ENCODE data around the gene STN1. TPM values are rescaled to one million over a fixed set of nuclear protein-coding genes. Genes with fewer than 3 reads are reported as not detected.
A peak's percentile ranks its signal among the peaks of the same experiment; 100 is the strongest.

Gene STN1
- total RNA-seq, 2 donors from 2014 or later, result 13.5 to 19.9 TPM

- Histone ChIP-seq H3K4me3 (ENCODE audit: low read length) (peak overlapping the region; percentile 82), H3K27ac (ENCODE audit: low read depth, low read length) (no peak overlapping the region), H3K27me3 (ENCODE audit: control insufficient read depth, insufficient read depth, low read length, poor library complexity, severe bottlenecking) (peaks cover 29% of the 10 kb centered on the region), H3K4me1 (ENCODE audit: control insufficient read depth, insufficient read depth, low read length) (peaks cover 13% of the 10 kb centered on the region), H3K9ac (ENCODE audit: extremely low read depth, low read length, poor library complexity, severe bottlenecking) (no peak overlapping the region), H3K36me3 (ENCODE audit: control insufficient read depth, insufficient read depth, low read length) (no peaks in the 10 kb centered on the region), H3K9me3 (ENCODE audit: control insufficient read depth, low read length) (no peaks in the 10 kb centered on the region)
- H3K27ac Mint-ChIP-seq, result no peak overlapping the region
- H3K36me3 Mint-ChIP-seq (ENCODE audit: low read depth), result no peaks in the 10 kb centered on the region
- H3K9me3 Mint-ChIP-seq, result no peaks in the 10 kb centered on the region
- peak; percentile 82 for DNase-seq
- TF ChIP-seq CTCF (conservative IDR thresholded peaks at IDR 0.05), result no peak
- H3K27me3 Mint-ChIP-seq (ENCODE audit: insufficient read depth), result peaks cover 18% of the 10 kb centered on the region
- H3K4me3 Mint-ChIP-seq, result peak overlapping the region; percentile 75
- peaks cover 33% of the 10 kb centered on the region for H3K4me1 Mint-ChIP-seq
- 0 to 2% methylated on average over 3 to 13 of the region's 13 CpGs for WGBS, 2 experiments (ENCODE audit: insufficient coverage in 1 of 2, insufficient read length in 1 of 2)
Observed at GRCh38 chr10:103854265-103854685, 63.7 kb downstream of the STN1 start.

- no peak for TF ChIP-seq CTCF (conservative IDR thresholded peaks at IDR 0.05)
- H3K27ac ChIP-seq (ENCODE audit: low read depth, low read length), result no peak overlapping the region
- H3K9ac ChIP-seq (ENCODE audit: extremely low read depth, low read length, poor library complexity, severe bottlenecking), result no peak overlapping the region
- no peak for DNase-seq
- peak overlapping the region; percentile 75 for H3K4me3 Mint-ChIP-seq
- H3K27ac Mint-ChIP-seq, result no peak overlapping the region
- H3K4me3 ChIP-seq (ENCODE audit: low read length), result peak overlapping the region; percentile 82
- H3K27me3 Mint-ChIP-seq (ENCODE audit: insufficient read depth), result peaks cover 17% of the 10 kb centered on the region
- peaks cover 13% of the 10 kb centered on the region for H3K4me1 ChIP-seq (ENCODE audit: control insufficient read depth, insufficient read depth, low read length)
- WGBS, 2 experiments (ENCODE audit: insufficient coverage in 1 of 2, insufficient read length in 1 of 2), result 68 to 70% methylated on average over 9 of the region's 9 CpGs
- H3K4me1 Mint-ChIP-seq, result peaks cover 33% of the 10 kb centered on the region
- no peaks in the 10 kb centered on the region for H3K36me3 Mint-ChIP-seq (ENCODE audit: low read depth)
- no peaks in the 10 kb centered on the region for H3K36me3 ChIP-seq (ENCODE audit: control insufficient read depth, insufficient read depth, low read length)
- no peaks in the 10 kb centered on the region for H3K9me3 ChIP-seq (ENCODE audit: control insufficient read depth, low read length)
- no peaks in the 10 kb centered on the region for H3K9me3 Mint-ChIP-seq
- H3K27me3 ChIP-seq (ENCODE audit: control insufficient read depth, insufficient read depth, low read length, poor library complexity, severe bottlenecking), result peaks cover 29% of the 10 kb centered on the region
Observed at GRCh38 chr10:103853428-103854264, 64.3 kb downstream of the STN1 start.

- no peaks in the 10 kb centered on the region for H3K36me3 ChIP-seq (ENCODE audit: control insufficient read depth, insufficient read depth, low read length)
- no peak for TF ChIP-seq CTCF (conservative IDR thresholded peaks at IDR 0.05)
- Mint-ChIP-seq H3K4me3 (no peak overlapping the region), H3K36me3 (ENCODE audit: low read depth) (no peaks in the 10 kb centered on the region), H3K27me3 (ENCODE audit: insufficient read depth) (peaks cover 15% of the 10 kb centered on the region), H3K9me3 (no peaks in the 10 kb centered on the region), H3K4me1 (peaks cover 37% of the 10 kb centered on the region), H3K27ac (no peak overlapping the region)
- H3K27me3 ChIP-seq (ENCODE audit: control insufficient read depth, insufficient read depth, low read length, poor library complexity, severe bottlenecking), result peaks cover 29% of the 10 kb centered on the region
- H3K9me3 ChIP-seq (ENCODE audit: control insufficient read depth, low read length), result no peaks in the 10 kb centered on the region
- H3K9ac ChIP-seq (ENCODE audit: extremely low read depth, low read length, poor library complexity, severe bottlenecking), result no peak overlapping the region
- whole genome bisulfite sequencing, 2 experiments (ENCODE audit: insufficient coverage in 1 of 2, insufficient read length in 1 of 2), result 96% methylated on average over 5 to 7 of the region's 7 CpGs
- DNase-seq, result no peak
- H3K27ac ChIP-seq (ENCODE audit: low read depth, low read length), result no peak overlapping the region
- no peak overlapping the region for H3K4me3 ChIP-seq (ENCODE audit: low read length)
- peaks cover 13% of the 10 kb centered on the region for H3K4me1 ChIP-seq (ENCODE audit: control insufficient read depth, insufficient read depth, low read length)
Observed at GRCh38 chr10:103852856-103853255, 65.1 kb downstream of the STN1 start.
